NCI-H2227 (cell line): ENCODE measurements around the gene TUBB6.

Source experiments
- DNase-seq: peaks from one replicate; lab custom pipeline; 2025; ENCODE audit not compliant: unreplicated experiment; lab: John Stamatoyannopoulos, UW

TUBB6 gene

DNA sequence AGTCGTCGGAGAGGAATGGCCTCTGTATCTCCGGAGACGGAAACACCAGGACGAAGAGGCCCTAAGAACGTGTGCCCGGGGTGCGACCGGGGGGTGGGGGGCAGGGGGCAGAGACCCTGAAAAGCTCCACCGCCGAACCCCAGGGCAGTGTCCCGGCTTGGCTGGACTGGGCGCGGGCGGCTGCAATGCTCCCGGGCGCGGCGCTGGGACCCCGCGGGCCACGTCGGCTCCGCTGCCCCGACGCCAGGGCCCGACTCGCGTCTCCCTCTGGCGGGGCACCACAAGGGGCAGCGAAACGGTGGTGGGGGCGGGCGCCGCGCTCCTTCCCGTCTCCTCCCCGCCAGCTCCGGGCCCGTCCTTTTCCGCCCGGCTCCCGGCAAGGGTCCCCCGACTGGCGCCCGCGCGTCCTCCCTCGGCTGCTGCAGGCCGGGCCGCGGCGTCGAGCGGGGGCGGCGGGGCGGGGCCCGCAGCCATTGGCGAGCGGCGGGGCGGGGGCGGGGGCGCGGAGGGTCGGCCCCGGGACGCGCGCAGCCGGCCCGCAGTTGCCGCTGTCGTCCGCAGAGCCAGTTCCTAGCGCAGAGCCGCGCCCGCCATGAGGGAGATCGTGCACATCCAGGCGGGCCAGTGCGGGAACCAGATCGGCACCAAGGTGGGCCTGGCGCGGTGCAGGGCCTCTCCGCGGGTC, at the start of gene TUBB6:
TUBB6 (plus strand) TSS at position 541 of the 685 bp plus-strand sequence; CDS start at position 593, 52 bp downstream.
- DNase-seq: peak; percentile 83

DNA sequence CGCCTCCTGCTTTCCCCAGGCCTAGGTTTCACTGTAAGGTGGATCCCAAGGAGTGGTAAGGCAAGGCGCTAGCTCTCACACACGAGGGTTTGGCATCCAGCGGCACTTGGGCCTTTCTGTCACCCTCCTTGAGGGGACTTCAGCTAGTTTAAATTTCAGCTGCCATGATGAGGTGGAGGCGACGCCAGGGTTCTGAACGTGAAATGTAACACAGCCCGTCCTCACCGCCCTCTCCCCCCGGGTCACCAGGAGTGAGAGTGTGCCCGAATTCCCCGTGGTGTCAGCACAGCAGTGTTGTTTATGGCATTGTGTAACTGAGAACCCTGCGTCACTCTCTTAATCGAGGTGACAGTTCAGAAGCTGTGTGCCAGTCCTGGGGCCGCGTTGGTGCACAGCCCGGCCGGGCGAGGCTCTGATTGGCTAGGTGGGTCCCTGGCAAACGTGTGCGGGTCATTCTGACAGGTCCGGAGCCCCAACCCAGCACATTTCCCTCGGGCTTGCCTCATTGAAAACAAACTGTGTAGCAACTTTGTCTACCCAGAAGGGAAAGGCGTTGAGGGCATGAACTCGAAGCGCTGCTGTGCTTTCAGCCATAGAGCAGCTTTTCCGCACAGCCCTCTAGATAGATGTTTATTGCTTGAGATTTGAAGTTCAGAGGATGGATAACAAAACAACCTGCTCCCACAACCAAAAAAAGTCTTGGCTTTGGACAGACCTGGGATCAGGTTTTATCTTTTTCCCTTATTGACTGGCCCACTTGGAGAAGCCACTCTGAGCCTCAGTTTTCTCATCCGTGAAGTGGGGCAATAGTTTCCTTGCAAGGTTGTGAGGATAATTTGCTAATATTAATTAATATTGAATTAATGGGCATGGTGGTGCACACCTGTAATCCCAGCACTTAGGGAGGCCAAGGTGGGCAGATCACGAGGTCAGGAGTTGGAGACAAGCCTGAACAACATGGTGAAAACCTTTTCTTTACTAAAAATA, 49.0 kb upstream of the TUBB6 start:
- DNase-seq: no peak

DNA sequence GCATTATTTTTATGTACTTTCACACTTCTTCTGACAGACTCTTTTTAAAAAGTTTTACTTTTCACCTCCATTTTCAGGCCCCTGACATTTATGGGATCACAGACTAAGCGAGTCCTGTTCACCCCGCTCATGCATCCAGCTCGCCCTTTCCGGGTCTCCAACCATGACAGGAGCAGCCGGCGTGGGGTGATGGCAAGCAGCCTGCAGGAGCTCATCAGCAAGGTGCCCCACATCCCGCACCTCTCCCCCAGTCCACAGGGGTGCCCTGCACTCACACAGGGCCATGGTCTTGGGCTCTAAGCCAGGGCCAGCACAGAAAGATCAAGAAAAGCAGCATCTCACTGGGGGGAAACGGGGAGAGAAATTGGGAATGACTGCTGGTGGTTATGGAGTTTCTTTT, 45.3 kb upstream of the TUBB6 start:
- DNase-seq: no peak

- no peak for DNase-seq
Observed at GRCh38 chr18:12264864-12265263, 43.2 kb upstream of the TUBB6 start.

GRCh38 chr18:12271376-12272235, 36.4 kb upstream of the TUBB6 start:
- peak; percentile 88 for DNase-seq

- no peak for DNase-seq
Observed at GRCh38 chr18:12274793-12275192, 33.2 kb upstream of the TUBB6 start.

- no peak for DNase-seq
Observed at GRCh38 chr18:12276736-12277554, 31.1 kb upstream of the TUBB6 start.

DNA sequence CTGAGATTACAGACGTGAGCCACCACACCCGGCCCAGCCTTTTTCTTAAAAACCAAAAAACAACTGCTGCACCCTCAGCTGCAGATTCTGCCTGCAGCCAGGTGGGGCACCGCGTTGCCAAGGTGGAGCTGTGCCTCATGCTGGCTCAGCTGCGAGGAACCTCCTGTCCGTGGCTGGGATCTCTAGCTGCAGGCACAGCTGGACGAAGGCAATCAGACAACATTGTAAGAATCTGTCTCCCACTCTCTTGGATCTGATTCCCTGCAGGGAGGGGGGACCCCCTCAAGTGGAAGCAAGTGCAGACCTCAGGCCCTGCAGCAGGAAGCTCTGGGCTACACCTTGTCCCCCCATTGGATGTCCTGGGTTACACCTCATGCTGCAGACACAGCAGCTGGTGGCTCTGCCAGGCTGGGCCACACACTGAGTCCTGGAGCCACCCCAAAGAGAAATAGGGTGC, 29.8 kb upstream of the TUBB6 start:
- DNase-seq: no peak

DNA sequence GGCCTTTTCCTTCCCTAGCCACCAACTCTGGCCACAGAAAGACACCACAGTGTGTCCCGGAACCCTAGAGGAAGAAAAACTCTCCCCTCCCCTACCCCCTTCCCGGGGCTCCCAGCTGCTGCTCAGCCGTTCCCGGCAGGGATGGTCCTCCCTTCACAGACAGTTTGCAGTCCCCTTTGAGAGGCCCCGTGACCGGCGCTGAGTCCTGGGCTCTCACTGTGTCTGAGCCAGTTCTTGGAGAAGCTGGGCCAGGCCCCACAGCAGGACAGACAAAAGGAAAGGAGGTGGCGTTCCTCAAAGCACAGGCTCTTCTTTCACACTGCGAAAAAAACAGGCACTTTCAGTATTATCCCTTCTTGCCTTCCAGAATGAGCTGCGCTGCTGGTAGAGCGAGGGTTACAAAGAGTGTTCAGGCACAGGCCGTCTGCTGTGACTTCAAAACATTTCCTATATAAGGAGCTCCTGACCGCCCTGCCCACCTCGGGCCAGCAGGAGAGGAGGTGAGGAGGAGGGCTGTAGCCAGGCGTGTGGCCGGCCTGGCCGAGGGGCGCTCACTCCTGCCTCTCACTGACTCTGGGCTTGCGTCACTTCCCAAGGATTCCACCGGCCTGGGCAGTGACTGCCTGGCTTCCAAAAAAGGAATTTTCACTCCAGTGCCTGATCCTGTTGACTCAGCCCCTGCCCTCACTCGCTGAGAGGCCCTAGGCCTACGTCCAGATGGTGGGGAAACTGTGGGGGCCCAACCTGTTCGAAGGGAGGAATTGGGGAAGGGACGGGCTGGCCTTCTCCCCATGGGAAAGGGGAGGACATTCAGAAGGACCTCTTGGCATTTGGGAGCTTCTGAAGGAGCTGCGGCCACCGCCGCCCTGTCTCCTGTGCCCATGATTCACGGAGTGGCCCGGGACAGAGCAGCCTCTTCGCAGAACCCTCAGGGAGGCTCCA, 29.0 kb upstream of the TUBB6 start:
- peak; percentile 13 for DNase-seq

DNA sequence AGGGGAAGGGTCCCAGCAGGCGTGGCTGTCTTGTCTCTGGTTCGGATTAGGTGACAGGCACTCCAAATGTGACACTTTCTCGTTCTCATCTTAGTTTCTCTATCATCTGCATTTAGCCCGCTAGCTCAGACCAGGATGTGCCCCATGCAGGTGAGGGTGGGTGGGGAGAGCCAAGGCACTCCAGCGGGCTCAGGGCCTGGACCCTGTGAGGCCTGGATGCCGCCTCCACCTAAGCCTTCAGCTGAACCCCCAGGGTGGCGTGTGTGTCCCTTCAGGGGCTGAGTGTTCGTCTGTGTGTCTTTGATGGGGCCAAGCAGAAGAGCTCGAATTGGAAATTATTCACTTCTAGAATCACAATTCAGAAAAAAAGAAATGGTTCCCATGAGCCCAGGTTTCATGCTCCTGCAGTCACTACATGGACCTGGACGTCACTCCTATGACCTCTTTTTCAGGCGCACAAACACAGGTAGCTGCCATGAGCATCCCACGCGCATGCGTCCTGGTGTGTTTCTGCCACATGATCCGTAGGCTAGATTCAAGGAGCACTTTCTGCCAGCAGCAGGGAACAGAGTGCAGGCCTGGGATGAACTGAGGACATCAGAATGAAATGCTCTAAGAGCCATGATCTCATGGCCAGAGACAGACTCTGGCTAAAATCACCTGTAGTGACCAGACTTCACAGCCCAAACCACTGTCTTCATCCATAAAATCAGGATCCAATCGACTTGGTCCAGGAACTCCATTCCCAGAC, 28.1 kb upstream of the TUBB6 start:
- no peak for DNase-seq

DNA sequence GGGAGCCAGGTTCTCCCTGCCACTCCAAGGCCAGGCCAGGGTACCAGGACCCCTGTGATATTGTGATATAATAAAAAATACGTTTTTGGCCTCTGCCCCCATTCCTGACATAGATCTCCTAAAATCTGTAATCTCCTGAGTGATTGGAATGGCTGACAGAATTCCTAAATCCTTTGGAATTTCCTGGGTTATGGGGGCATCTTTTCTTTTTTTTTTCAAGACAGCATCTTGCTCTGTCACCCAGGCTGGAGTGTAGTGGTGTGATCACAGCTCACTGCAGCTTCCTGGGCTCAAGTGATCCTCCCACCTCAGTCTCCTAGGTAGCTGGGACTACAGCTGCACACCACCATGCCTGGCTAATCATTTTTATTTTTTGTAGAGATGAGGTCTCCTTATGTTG, 26.2 kb upstream of the TUBB6 start:
- no peak for DNase-seq

DNA sequence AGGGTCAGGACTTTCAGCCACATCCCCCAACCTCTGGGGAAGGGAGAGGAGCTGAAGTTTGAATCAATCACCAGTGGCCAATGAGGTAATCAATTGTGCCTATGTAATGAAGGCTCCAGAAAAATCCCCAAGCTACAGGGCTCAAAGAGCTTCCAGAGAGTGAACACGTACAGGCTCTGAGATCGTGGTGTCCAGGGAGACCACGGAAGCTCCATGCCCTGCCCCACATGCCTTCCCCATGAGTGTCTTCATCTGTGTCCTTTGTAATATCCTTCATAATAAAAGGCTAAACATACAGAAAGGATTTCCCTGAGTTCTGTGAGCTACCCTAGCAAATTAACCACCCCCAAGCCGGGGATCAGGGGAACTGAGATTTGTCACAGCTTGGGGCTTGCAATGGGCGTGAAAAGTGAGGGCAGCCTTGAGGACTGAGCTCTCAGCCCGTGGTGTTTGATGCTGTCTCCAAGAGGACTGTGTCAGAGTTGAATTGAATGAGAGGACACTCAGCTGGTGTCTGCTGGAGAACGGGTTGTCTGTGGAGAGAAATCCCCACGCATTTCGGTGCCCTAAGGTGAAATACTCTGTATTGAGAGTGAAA, 25.5 kb upstream of the TUBB6 start:
- no peak for DNase-seq

GRCh38 chr18:12283256-12283655, 24.8 kb upstream of the TUBB6 start:
- no peak for DNase-seq

GRCh38 chr18:12283666-12284065, 24.4 kb upstream of the TUBB6 start:
- DNase-seq: no peak

- no peak for DNase-seq
Observed at GRCh38 chr18:12287131-12287681, 20.8 kb upstream of the TUBB6 start.

DNA sequence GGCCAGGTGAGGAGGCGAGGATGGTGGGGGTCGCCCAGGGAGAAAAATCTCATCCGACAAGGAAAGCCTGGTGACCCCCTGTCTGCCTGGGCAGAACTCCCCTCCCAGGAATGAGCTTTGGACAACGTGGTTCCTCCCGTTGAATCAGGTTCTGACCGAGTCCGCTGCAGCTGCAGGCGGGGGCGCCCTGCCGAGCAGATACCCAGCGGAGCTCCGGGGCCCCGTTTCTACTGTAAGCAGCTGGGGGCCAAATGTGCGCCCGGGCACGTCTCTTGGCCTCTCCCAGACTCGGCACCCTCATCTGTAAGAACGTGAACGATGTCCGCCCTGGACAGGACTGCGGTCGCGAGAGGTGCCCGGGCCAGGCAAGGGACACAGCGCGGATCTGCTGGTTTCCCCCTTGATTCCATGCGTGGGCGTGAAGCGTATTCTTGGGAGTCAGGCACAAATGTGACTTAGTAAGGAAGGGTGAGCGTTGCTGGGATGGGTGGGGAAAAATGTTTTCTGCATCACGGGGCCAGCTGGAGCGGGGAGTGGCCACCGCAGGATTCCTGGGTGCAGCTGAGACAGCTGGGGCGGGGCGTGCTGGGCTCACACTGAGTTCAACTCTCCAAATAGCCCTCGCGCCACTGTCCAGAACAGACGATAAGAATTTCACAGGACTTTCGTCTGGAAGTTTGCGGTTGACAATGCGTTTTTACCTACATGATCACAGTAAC, 20.2 kb upstream of the TUBB6 start:
- no peak for DNase-seq

DNA sequence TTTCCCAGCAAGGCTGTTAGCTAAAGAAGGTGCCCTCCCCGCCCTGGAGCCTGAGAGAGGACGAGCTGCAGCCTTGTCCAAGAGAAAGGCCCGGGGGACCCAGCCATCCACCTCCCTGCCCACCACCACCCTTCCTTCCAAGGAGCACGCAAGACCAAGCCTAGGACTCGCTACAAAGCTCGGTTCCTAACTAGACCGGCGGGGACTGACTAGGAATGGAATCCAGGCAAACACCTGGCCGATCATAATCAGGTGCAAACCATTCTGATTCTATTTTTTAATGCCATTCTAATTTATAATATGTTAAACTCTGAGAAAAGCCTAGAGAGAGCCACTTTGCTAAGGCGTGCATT, 19.7 kb upstream of the TUBB6 start:
- no peak for DNase-seq
